GM19452 (cell line): ENCODE results near the gene LYZL1.
"Not testable (repeated sequence)": the region's sequence is repeated elsewhere in the genome, so short reads cannot be mapped to it uniquely, and the experiment has no call there.

ENCODE experiments used
- ATAC-seq: cut with Tn5 transposase; IDR thresholded peaks from one replicate; pipeline ENCODE4 v1.9.1; 2021; ENCODE audit not compliant: unreplicated experiment

LYZL1 gene

DNA sequence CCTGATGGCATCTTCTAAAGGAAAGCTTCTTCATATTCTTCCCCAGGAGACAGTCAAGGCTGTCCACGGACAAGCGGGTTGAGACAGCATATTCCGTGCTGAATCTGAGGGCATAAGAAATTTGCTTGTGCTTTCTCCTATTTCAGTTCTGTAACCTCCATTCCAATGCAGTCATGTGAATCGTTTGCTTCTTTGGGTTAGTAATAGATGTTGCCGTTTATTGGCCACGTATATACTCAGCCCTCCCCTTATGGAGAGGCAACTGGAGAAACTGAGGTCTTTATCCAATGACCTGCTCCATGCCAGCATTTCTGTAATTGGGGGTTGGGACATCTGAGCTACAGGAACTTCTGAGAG, 38.9 kb downstream of the LYZL1 start:
- no peak for ATAC-seq

DNA sequence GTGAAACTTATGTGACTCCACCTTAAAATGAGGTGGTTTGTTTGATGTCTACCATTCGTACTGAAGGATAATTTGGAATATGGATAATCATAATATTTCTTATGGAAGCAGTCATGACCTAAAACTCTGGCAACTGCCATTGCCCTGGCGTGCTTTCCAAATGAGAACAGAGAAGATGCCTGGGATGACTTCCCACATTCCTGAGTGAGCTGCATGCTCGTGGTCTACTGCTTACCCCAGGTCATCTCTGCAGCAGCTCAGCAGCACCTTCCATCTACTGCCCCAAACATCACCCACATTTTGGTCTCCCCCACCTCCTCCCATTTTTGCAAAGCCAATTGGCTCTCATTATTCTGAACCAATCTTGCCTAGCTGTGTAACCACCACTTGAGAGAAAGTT, 40.1 kb downstream of the LYZL1 start:
- ATAC-seq: no peak

DNA sequence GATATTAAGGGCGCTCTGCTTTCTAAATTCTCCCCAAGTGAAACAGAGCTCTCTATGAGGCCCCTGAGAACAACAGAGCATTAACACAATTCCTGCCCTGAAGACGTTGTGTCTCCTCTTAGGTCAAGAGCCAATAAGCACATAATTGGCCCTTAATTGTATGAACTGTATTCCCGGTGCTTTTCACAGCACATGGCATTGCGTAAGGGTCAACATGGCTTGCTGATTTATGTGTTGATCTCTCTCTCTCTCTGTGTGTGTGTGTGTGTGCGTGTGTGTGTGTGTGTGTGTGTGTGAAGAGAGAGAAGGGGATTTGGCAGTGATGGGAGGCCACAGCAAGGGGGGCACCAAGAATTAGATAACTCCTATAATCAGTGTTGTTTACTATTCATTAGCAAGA, 40.5 kb downstream of the LYZL1 start:
- no peak for ATAC-seq

DNA sequence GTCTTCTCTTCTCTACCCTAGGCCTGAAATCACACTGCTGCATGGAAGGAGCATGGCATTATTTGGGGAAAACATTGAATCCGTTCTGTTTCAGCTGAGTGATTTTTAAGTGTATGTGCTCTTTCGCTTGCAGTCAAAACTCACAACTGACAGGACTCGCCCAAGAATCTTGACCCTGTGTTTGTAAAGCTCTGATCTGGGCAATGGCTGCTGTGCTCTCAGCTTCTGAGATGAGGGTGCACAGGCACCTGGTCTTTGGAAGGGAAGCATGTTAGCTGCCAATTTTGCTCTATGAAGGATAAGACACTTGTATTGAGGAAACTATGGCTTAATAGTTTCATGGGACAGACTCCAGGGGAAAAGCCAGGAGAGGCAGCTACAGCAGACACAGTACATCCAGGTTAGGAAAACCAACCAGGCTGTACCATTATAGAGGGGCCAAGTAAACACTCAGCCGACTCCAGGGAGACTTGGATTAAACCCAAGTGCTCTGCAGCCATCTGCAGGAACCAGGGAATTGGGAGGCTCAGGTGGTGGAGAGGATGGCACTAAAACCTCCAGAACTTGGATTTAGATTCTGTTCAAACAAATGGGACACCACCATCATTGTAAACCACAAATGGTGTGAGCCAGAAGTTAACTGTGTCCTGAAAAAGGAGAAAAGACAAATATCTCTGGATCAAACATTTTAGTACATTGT, 43.3 kb downstream of the LYZL1 start:
- no peak for ATAC-seq

DNA sequence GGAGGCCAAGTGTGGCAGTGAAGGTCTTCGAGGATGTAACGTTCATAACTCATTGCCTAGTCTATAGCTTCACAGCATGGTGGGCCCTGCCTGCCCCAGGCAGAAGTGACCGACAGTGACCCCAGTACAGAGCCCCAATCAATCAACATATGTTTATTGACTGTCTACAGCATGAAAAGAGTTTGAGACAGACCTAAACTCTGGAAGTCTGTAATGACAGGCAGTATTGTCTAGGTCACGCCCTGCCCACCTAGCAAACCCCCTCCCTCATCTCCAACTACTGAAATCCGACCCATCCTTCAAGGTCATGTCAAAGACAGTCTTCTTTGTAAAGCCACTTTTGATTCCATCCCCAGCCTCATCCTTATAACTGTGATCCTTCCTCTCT, 43.9 kb downstream of the LYZL1 start:
- no peak for ATAC-seq

DNA sequence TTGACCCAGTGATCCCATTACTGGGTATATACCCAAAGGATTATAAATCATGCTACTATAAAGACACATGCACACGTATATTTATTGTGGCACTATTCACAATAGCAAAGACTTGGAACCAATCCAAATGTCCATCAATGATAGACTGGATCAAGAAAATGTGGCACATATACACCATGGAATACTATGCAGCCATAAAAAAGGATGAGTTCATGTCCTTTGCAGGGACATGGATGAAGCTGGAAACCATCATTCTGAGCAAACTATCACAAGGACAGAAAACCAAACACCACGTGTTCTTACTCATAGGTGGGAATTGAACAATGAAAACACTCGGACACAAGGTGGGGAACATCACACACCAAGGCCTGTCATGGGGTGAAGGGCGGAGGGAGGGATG, 48.7 kb downstream of the LYZL1 start:
- not testable (repeated sequence) for ATAC-seq

DNA sequence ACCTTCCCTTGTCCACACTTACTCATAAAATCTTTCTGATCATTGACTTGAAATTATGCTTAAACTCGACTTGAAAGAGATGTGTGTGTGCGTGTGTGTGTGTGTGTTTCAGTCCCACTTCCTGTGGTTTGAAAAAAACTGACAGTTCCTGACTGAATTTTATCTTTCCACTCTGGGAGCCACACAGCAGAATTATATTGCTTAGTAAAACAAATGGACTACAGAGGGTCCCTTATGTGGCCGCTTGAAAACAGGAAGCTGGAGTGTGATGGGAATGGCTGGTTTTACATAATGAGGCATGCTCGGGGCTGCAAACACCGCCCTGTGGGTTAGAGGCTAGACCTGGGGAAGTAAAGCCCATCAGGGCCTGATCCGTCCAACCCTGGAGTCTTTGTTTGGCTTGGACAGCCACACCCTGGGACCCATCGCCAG, 54.8 kb downstream of the LYZL1 start:
- no peak for ATAC-seq

DNA sequence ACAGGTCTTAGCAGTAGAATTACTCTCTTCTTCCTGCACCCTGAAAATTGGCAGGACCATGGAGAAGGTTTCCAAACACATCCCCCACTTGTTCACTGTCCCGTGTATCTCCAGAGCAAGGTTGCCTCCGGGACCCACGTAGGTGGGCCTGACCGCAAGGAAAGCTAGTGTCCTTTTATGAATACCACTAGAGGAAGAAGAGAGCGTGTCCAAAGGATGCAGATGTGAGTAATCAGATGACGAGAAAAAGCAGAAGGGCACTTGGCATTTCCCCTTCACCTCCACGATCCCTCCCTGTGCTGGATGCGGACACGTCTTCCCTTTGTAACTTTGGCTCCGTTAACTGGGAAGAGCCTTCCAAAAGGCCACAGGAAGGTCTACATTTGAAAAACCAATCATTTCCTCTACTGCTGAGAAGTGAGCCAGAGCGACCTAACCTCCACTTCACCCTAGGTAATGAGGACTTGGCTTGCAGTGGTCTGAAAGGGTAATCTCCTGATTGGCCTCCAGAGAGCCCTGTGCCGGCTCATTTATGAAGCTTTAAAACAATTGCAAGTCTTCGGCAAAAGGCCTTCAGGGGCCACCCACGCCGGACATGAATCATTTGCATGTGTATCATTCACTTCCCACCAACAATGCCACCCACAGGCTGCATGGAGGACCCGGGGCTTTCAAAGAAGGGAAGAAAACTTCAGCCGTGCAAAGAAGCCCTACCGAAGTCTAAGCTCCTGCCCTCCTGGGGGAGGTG, 55.4 kb downstream of the LYZL1 start:
- no peak for ATAC-seq

DNA sequence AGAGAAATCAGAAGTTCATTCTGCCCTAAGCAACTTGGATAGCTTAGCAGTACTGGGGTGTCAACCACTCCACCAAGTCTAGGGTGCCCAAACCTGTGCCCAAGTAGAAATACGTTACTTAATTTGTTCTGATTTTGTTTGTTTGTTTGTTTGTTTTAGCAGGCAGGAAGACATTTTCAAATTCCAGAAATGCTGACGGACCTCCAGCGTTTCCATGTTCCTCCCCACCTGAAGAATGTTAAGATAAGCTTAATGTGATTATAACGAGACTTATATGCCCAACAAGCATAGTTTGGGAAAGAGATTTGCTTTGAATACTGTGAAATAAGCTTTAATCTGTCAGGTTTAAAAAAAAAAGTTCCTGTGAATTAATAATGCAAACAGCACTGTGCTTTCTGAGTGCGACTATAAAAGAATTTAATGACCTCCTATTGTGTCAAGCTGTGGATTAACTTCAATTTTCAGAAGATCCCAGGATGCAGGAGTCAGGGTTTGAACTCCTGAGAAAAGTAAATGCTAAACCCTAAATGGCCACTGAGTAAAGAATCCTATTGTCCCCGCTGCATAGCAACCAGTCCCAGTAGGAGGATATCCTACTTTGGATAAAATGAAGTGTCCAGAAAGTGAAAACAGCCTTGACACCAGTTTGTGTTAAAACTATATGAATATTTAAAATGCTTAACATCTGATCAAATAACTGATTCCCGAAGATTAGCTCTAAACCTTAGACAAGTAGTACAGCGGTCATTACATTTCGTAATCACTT, 56.5 kb downstream of the LYZL1 start:
- ATAC-seq: no peak

DNA sequence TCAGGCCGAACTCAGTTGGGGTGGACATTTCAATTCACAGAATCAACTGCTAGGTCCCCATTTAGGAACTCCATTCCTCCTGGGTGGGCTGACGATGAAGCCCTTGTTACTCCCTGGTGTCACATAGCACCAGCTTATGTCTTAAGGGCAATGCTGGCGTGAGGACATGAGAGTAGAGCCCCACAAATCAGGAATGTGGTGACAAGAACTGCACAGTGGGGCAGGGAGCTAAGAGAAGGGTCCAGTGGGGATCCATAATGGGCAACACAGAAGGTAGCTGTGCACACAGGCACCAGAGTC, 57.0 kb downstream of the LYZL1 start:
- ATAC-seq: no peak

DNA sequence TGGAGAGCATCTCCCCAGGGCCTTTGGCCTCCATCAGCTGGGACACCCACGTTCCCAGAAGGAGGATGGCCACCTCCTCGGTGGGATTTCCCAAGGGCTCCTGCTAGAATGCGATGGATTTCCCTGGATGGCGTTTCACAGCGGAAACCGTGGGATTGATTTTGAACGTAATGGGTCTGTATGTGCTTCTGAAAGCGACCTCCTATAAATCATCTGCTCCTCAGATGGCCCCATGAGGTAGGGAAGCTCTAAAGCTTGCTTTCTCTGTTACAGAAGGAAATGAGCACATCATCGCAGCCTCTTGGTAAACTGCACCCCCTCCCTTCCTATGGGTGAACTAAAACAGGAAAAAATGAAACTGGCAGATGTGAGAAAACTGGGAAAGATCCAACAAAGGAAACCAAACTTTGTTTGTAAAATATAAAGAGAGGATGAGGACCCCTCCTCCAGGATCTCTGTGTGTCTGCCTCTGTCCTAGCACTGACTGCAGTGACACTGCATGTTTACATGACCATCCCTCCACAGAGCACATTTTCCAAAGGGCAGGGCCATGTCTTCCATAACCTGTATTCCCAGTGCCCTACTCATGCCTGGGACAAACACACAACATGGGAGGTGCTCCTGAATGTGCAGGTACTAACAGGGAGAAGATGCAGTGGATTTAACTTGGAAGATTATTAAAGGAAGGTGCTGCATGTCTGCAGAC, 57.6 kb downstream of the LYZL1 start:
- ATAC-seq: no peak

DNA sequence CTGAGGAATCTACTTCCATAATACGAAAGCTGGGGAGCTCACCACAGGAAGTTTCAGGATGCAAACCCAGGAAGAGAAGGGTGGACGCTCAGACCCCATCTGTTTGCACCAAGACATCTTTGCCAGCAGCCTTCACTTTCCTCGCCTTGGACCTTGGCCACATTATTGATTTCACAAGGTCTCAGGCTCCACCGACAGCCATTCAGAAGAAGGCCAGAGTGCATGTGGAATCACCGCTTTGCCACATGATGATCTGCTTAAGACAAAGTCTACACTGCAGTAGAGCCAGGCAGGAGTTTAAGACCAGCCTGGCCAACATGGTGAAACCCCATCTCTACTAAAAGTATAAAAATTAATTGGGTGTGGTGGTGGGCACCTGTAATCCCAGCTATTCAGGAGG, 60.0 kb downstream of the LYZL1 start:
- ATAC-seq: no peak

DNA sequence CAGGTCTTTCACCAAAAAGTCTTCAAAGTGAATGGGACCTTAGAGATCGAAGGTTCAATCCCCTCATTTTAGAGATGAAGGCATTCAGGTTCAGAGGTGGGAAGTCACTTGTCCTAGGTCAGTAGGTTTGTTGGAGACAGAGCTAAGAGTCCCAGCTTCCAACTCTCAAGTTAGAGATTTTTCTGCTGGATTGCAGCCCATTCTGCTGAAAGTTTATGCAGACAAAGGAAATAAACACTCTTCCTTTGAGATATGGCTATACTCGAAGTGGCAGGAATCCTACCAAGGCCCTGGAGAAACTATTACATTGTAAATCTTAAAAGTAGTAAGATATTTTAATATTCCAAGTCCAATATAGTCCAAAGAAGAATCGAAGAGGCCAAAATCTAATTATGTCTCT, 64.4 kb downstream of the LYZL1 start:
- no peak for ATAC-seq

DNA sequence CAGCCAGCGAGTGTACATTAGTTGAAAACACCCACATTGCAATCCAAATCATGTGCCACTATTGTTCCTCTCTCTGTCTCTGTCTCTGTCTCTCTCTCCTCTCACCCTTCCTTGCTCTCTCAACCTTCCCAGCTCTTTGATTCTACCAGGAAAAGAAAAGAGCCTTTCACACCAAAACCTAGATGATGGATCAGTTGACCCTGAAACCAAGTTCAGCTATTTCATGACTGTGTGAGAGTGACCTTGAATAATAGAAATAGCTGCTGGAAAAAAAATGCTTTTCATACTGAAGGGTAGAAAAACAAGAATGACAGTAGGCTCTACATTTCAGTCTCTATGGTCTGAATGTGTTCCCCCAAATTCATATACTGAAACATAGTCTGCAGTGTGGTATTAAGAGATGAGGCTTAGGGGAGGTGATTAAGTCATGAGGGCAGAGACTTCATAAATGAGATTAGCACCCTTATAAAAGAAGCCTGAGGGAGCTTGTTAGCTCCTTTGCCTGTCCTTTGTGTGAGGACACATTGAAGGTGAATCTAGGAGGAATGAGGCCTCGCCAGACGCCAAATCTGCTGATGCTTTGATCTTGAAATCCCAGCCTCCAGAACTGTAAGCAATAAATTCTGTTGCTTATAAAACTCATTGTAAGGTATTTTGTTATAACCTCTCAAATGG, 65.2 kb downstream of the LYZL1 start:
- ATAC-seq: no peak

DNA sequence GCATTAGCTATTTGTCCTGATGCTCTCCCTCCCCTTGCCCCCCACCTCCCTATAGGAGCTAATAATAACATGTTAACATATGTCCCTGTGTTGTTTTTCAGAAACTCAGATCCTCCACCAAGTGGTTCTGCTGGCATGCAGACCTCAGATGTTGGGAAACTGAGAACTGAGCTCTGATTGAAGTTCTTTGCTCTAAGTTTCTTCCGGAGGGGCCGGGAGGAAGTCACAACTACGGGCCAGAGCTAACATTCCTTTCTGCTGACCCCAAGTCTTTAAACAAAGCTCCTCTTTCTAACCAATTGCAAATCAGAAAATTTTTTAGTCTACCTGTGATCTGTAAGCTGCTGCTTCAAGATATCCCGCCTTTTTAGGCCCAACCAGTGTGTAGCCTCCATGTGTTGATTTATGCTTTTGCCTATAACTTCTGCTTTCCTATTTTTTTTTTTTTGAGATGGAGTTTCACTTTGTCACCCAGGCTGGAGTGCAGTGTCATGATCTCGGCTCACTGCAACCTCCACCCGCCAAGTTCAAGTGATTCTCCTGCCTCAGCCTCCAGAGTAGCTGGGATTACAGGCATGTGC, 66.6 kb downstream of the LYZL1 start:
- no peak for ATAC-seq

DNA sequence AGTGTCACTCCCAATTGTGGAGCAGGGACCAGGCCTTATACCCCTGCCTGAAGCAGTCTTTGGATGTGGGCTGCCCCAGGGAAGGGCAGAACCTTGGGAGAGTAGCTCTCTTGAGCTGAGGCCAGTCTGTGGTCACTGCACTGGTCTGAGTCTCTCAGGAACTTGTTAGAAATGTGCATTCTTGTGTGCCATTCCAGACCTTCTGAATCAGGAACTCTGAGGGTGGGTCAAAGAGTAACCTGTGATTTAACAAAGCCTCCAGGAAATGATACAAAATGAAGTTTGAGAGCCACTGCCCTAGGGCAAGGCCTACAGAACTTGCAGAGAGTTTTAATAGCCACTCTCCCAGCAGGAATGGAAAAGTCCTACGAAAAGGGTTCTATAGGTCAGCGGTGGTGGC, 68.1 kb downstream of the LYZL1 start:
- ATAC-seq: no peak

DNA sequence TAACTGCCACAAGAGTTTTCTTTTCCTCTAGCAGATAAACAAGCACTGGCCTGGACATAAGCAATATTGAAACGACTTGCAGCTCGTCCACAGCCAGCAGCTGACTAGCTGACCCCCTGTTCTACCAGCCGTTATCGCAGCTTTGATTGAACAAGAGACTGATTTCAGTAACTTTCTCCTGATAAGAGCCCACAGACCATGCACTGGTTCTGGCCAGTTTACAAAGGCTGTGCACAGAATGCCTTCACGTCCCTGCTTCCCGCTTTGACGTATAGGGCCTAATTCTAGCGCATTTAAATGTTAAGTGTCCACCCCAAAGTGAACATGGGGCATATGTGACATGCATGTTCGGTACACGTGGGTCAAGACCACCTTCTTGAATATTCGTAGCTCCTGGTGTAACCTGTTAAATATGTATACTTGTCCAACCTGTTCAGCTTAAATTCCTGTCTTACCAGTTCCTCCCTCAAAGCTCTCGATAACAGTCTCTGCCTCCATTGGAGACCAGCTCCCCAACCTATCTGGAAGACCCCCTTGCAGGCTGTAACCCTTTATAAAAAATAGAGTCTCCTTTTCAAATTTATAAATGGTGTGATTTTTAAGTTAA, 69.2 kb downstream of the LYZL1 start:
- no peak for ATAC-seq

DNA sequence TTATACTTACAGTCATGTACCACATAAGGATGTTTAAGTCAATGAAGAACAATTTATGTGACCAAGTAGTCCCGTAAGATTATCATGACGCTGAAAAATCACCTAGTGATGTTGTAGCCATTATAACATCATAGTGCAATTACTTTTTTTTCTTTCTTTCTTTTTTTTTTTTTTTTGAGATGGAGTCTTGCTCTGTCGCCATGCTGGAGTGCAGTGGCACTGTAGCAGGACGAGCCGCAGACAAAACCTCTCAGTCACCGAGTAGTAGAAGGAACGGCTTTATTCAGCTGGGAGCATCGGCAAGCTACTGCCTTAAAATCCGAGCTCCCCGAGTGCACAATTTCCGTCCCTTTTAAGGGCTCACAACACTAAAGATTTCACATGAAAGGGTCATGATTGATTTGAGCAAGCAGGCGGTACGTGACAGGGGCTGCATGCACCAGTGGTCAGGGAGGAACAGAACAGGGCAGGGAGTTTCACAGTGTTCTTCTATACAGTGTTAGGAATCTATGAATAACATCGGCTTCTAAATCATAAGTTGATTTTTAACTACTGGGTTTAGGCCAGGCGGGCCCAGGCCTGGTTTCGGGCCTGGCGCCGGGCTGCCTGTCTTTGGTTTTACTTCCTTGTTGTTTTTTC, 71.5 kb downstream of the LYZL1 start:
- ATAC-seq: not testable (repeated sequence)
